Frontal cortex (tissue), 4 donors: ENCODE results near the gene GPR142. TPM values are rescaled to one million over a fixed set of nuclear protein-coding genes. Genes with fewer than 3 reads are reported as not detected.

Source experiments
- DNase-seq, 2 donors: peaks; one replicate each; pipeline ENCODE4 v3.0.0; 2012; ENCODE audit warnings: low spot score in 2 of 2
- FAIRE-seq: peaks from 2 replicates; lab custom pipeline; 2012; peaks lifted over from hg19 to GRCh38; lab: Jason Lieb, UNC
- total RNA-seq: library from RNA; depleted of rRNA; stranded (reverse); fragments of >200 nt; gene quantifications from one replicate; pipeline ENCODE4 v1.2.3, GENCODE V29; 2014
- donor health status: control.
- donor health status: control.
- donor health status: control.

The GPR142 gene
- total RNA-seq, 1 donor from 2014 or later = not detected

DNA sequence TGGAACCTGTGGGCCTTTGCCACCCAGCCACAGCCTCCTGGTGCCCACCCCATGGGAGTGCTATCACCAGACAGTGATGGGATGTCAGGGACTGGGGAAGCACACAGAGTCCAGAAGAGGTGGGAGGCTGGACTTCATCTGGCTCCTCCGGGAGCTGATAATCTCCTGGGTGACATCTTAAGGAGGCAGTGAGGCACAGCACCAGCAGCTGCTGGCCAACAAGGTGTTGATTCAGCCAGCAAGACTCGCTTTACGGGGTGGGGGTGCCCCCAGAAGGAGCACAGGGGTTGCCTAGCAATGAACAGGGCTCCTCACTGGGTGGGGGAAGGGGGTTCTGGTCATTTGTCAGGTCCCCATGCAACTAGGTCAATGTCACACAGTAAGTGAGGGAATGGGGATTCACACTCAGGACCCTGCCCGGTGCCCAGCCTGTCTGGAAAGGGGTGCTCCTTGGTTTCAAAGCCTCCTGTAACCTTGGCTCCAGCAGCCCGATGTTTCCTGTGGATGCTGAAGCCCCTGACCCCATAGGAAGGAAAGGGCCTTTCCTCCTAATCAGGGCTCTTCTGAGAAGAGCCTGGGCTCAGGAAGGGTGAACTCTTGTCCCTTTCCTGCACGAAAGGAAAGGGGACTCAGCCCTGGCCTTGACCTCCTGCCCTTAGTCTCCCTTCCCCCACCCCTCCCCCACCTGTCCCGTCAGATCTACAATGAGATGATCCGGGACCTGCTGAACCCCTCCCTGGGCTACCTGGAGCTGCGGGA lies 23.6 kb upstream of the GPR142 start:
- no peak for FAIRE-seq
- no peak for DNase-seq

- FAIRE-seq (no peak), DNase-seq (no peak)
These were observed 22.6 kb upstream of the GPR142 start for GRCh38 chr17:74344658-74345057.

- FAIRE-seq (no peak), DNase-seq (no peak)
These were observed 21.7 kb upstream of the GPR142 start for GRCh38 chr17:74345433-74346241.

DNA sequence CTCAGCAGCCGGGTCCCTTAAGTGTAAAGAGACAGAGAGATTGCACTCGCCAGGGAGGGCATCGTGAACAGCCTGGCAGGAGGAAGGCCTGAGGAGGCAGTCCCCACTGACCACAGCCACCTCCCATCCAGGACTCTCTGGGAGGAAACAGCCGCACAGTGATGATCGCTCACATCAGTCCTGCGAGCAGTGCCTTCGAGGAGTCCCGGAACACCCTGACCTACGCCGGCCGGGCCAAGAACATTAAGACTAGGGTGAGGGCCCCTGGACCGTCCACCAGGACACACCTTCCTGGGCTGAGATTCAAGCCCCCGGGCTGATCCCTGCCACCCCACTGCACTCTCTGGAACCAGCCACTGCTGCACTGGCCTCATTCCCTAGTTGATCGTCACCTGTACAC lies 19.7 kb upstream of the GPR142 start:
- FAIRE-seq (no peak), DNase-seq (no peak)

- DNase-seq (no peak), FAIRE-seq (no peak)
These were observed 18.2 kb upstream of the GPR142 start for GRCh38 chr17:74349120-74349519.

DNA sequence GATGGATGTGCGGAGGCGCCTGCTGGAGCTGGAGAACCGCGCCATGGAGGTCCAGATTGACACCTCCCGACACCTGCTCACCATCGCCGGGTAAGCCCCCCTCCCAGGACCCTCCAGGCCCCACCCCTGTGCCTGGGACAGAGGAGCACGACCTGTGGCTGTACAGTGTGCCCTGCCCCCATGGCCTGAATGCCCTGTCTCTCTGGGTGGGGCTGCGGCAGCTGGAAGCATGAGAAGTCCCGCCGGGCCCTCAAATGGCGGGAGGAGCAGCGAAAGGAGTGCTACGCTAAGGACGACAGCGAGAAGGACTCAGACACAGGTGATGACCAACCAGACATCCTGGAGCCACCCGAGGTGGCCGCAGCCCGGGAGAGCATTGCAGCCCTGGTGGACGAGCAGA lies 16.8 kb upstream of the GPR142 start:
- FAIRE-seq = no peak

DNA sequence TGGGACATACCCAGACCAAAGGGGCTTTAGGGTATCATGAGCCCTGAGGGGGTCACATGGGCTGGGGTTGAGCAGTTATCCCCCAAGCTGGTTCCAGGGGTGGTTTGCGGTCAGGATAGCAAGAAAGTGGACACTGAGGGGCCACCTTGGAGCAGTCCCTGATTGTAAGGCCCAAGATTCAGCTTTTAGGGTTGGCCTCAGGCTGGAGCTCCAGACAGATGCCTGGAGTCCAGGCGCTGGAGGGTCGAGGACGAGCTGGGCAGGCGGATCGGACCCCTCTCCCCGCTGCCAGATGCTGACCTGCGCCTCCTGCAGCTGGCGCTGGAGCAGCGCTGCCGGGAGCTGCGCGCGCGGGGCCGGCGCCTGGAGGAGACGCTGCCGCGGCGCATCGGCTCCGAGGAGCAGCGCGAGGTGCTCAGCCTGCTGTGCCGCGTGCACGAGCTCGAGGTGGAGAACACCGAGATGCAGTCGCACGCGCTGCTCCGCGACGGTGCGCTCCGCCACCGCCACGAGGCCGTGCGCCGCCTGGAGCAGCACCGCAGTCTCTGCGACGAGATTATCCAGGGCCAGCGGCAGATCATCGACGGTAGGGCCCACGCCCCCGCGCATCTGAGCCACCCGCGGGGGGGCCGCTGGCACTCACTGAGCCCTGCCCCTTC lies 15.6 kb upstream of the GPR142 start:
- FAIRE-seq = no peak
- no peak for DNase-seq

More for the DNA sequence above, 16.8 kb upstream of the GPR142 start:
- no peak for DNase-seq

- no peak for FAIRE-seq
- DNase-seq = no peak
These were observed 13.8 kb upstream of the GPR142 start for GRCh38 chr17:74353446-74354060.

DNA sequence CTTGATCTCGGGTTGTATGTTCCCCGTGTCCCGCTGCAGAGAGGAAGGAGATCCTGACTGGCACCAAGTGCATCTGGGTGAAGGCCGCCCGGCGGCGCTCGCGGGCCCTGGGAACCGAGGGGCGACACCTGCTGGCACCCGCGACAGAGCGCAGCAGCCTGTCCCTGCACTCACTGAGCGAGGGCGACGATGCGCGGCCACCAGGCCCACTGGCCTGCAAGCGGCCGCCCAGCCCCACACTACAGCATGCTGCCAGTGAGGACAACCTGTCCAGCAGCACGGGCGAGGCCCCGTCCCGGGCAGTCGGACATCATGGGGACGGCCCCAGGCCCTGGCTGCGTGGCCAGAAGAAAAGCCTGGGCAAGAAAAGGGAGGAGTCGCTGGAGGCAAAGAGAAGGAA lies 13.2 kb upstream of the GPR142 start:
- DNase-seq = peak in 1 of 2 donors; percentile 69
- FAIRE-seq = no peak

GRCh38 chr17:74354561-74354960 lies 12.7 kb upstream of the GPR142 start:
- no peak for FAIRE-seq
- DNase-seq = no peak

DNA sequence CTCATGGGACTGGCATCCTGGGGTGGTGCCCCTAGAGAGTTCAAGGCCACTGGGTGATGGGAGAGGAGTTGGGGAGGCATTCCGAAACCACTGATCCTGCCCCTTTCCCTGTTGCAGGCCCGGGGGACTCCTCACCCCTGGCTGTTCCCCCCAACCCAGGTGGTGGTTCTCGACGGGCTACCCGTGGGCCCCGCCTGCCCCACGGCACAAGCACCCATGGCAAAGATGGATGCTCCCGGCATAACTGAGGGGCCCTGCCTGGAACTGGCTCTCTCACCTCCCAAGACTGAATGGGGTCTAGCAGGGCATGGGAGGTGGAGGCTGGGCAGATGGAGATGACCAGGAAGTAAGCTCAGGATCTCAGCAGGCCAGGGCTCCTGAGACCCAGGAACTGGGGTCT lies 12.2 kb upstream of the GPR142 start:
- no peak for DNase-seq
- no peak for FAIRE-seq

DNA sequence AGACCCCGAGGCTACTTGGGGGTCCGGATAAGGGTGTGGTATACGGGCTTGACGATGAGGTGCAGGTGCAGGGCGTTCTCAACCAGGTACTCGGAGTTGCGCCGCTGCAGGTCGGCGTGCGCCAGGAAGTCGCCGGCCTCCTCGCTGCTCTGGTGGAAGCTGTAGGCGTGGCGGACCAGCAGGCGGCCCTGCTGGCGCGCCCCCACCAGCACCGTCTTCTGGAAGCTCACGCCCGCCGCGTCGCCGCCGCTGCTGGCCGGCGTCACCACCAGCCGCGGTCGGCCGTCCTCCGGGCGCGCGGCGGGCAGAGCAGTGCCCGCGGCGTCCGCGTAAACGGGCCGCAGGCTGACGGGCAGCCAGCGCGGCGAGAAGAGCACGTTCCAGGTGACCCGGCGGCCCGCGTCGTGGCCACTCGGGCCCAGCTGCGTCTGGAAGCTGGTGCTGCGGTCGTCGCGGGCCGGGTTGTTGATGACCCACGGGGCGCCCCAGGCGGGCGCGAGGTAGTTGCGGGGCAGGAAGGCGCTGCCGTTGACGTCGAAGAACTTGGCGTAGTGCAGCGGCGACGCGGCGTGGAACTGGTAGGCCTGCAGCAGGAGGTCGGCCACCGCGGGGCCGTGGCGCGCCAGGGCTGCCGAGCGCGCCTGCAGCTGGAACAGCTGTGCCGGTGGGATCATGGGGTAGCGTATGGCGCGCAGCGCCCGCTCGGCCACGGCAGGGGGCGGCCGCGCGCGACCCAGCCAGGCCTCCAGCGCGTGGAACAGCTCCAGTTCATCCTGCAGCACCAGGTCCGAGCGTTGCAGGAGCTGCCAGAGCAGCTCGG lies 10.4 kb upstream of the GPR142 start:
- FAIRE-seq (no peak), DNase-seq (no peak)

- FAIRE-seq (no peak), DNase-seq (no peak)
These were observed 9.9 kb upstream of the GPR142 start for GRCh38 chr17:74357466-74357809.

- DNase-seq (no peak), FAIRE-seq (no peak)
These were observed 8.6 kb upstream of the GPR142 start for GRCh38 chr17:74358697-74359096.

DNA sequence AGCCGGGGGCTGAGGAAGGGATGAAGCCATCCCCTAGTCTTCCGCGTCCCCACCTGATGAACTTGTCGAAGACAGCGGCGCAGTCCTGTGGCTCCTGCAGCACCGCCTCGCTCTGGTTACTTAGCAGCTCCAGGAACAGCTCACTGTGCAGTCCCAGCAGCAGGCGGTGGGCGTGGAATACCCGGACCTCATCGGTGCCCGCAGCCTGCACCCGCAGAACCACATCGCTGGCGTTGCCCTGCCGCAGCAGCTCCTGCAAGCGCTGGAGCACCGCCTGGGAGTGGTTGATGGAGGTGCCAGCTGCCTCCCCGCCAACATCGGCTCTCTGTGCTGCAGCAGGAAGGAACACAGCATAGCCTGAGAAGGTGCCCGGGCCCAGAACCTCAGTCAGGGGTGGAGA lies 7.4 kb upstream of the GPR142 start:
- no peak for FAIRE-seq

GRCh38 chr17:74360899-74361229 lies 6.4 kb upstream of the GPR142 start:
- FAIRE-seq (no peak), DNase-seq (no peak)

More for the DNA sequence above, 7.4 kb upstream of the GPR142 start:
- DNase-seq = no peak

DNA sequence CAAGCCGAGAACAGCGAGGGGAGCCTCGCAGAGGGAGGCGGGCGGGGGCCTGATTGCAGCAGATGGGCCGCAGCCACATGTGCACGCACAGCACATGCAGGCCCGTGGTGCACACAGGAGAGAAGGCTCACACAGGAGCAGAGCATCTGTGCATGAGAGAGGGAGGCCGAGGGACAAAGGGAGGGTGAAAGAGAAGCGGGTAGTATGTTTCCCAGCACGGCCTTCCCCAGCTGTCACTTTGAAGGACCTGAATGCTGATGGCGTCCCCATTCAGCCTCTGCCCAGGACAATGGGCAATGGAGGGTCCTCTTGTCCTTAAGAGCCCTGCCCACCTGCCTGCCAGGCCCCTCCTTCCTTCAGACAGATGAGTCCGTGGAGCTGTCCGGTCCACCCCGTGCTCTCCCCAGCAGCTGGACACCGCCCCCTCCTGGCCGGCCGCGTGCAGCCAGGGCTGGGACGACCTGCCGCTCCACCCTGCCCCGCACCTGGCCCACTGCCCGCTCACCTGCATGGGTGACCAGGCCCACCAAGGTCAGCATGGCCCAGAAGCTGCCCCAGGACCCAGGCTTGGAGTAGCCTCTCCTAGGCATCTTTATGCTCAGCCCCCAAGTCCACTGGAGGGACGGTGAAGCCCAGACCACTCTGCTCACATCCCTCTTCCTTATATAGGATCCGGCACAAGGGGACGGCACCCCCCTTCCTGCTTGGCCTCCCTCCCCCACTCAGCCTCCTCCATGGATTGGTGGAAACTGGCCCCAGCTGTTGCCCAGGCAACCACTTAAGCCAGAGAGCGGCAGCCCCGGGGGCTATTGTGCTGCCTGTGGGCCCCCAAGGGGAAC lies 5.9 kb upstream of the GPR142 start, which contains the start of gene BTBD17:
BTBD17 (minus strand) TSS at position 639 of the 839 bp plus-strand sequence; CDS start at position 590, 49 bp downstream.
- DNase-seq = peak; percentile 80
- no peak for FAIRE-seq

GRCh38 chr17:74362069-74362405 lies 5.3 kb upstream of the GPR142 start:
- no peak for FAIRE-seq
- DNase-seq = no peak
